HEK293 (cell line): Measurements from ENCODE around the gene ZNF608.
A peak's percentile ranks its signal among the peaks of the same experiment; 100 is the strongest.

Source experiments
- CTCF ChIA-PET: fragments of 350-600 bp; formaldehyde crosslinking; extraction: SDS; loops from one replicate; lab custom pipeline; 2021; ENCODE audit warnings: antibody characterized with exemption; lab: Yijun Ruan, JAX
- POLR2A ChIA-PET: fragments of 300-600 bp; formaldehyde crosslinking; extraction: SDS; loops from one replicate; lab custom pipeline; 2020; ENCODE audit warnings: antibody characterized with exemption, inconsistent platforms; lab: Yijun Ruan, JAX
- H3K27ac ChIP-seq: fragments of 200-500 bp; sonication (Bioruptor generic); 2 replicates; pipeline ENCODE4 v1.5.1; 2014; ENCODE audit warnings: low read depth, low read length, control low read depth, inconsistent platforms; ENCODE audit errors: extremely low read depth
- H3K36me3 ChIP-seq, 2 experiments: fragments of 200-500 bp in 1 of 2; sonication (Bioruptor generic) in 1 of 2; 1 replicate in 1 of 2; 2 replicates in 1 of 2; pipeline ENCODE4 v1.5.1; 2014 to 2017; ENCODE audit warnings: inconsistent platforms in 2 of 2, low read length in 2 of 2; ENCODE audit not compliant: control insufficient read depth in 2 of 2, insufficient read depth in 1 of 2
- H3K4me1 ChIP-seq: fragments of 200-500 bp; sonication (Bioruptor generic); 2 replicates; pipeline ENCODE4 v1.5.1; 2014; ENCODE audit warnings: mild to moderate bottlenecking, low read length, inconsistent platforms; ENCODE audit not compliant: control insufficient read depth, insufficient read depth
- H3K4me3 ChIP-seq: 2 replicates; pipeline ENCODE4 v1.5.1; 2011; ENCODE audit warnings: low read depth, mild to moderate bottlenecking, control low read depth, low read length, moderate library complexity
- H3K9me3 ChIP-seq: fragments of 200-500 bp; sonication (Bioruptor generic); 2 replicates; pipeline ENCODE4 v1.5.1; 2014; ENCODE audit warnings: low read depth, low read length, inconsistent platforms; ENCODE audit not compliant: control insufficient read depth, insufficient read depth
- EGR2 ChIP-seq: fragments of 450-650 bp; formaldehyde crosslinking; IDR thresholded peaks from 2 replicates; pipeline ENCODE4 v1.5.1; 2016; ENCODE audit warnings: low read depth, missing biosample characterization, missing genetic modification characterization
- ELK4 ChIP-seq: IDR thresholded peaks from 2 replicates; pipeline ENCODE4 v1.6.1; 2011; ENCODE audit warnings: mild to moderate bottlenecking, low read depth, low read length, borderline replicate concordance
- IKZF3 ChIP-seq: fragments of 450-650 bp; IDR thresholded peaks from 2 replicates; pipeline ENCODE4 v1.5.0; 2018; ENCODE audit warnings: missing biosample characterization, mild to moderate bottlenecking, missing genetic modification characterization, moderate library complexity
- KLF17 ChIP-seq: fragments of 450-650 bp; formaldehyde crosslinking; IDR thresholded peaks from 2 replicates; pipeline ENCODE4 v1.5.1; 2016; ENCODE audit warnings: missing biosample characterization, missing genetic modification characterization
- OSR2 ChIP-seq: fragments of 450-650 bp; formaldehyde crosslinking; IDR thresholded peaks from 2 replicates; pipeline ENCODE4 v1.5.1; 2016; ENCODE audit warnings: missing biosample characterization, missing genetic modification characterization
- PBX3 ChIP-seq: sonication (generic); formaldehyde crosslinking; IDR thresholded peaks from 2 replicates; pipeline ENCODE4 v1.8.1; 2022; ENCODE audit warnings: mild to moderate bottlenecking, moderate library complexity, missing genetic modification reagents
- PRDM10 ChIP-seq: fragments of 450-650 bp; formaldehyde crosslinking; IDR thresholded peaks from 2 replicates; pipeline ENCODE4 v1.5.1; 2016; ENCODE audit warnings: missing biosample characterization, missing genetic modification characterization
- PRDM6 ChIP-seq: fragments of 450-650 bp; formaldehyde crosslinking; IDR thresholded peaks from 2 replicates; pipeline ENCODE4 v1.5.1; 2017; ENCODE audit warnings: missing biosample characterization, missing genetic modification characterization
- ZBTB21 ChIP-seq: fragments of 450-650 bp; formaldehyde crosslinking; IDR thresholded peaks from 2 replicates; pipeline ENCODE4 v1.5.1; 2017; ENCODE audit warnings: missing biosample characterization, missing genetic modification characterization
- ZBTB26 ChIP-seq: fragments of 450-650 bp; formaldehyde crosslinking; optimal IDR thresholded peaks from 2 replicates; pipeline ENCODE3; 2016; ENCODE audit warnings: missing biosample characterization, mild to moderate bottlenecking, missing genetic modification characterization
- ZFP37 ChIP-seq: fragments of 450-650 bp; formaldehyde crosslinking; IDR thresholded peaks from 2 replicates; pipeline ENCODE4 v1.5.1; 2016; ENCODE audit warnings: missing biosample characterization, missing genetic modification characterization
- ZFP69B ChIP-seq: fragments of 450-650 bp; formaldehyde crosslinking; IDR thresholded peaks from 2 replicates; pipeline ENCODE4 v1.5.1; 2016; ENCODE audit warnings: missing biosample characterization, missing genetic modification characterization
- ZNF175 ChIP-seq: fragments of 450-650 bp; formaldehyde crosslinking; IDR thresholded peaks from 2 replicates; pipeline ENCODE4 v1.5.1; 2016; ENCODE audit warnings: missing biosample characterization, missing genetic modification characterization
- ZNF350 ChIP-seq: fragments of 450-650 bp; formaldehyde crosslinking; IDR thresholded peaks from 2 replicates; pipeline ENCODE4 v1.5.0; 2017; ENCODE audit warnings: missing biosample characterization, mild to moderate bottlenecking, missing genetic modification characterization
- ZNF366 ChIP-seq: fragments of 450-650 bp; formaldehyde crosslinking; conservative IDR thresholded peaks from 2 replicates; pipeline ENCODE4 v1.5.1; 2016; ENCODE audit warnings: missing biosample characterization, missing genetic modification characterization
- ZNF596 ChIP-seq: fragments of 450-650 bp; IDR thresholded peaks from 2 replicates; pipeline ENCODE4 v1.5.0; 2018; ENCODE audit warnings: missing biosample characterization, mild to moderate bottlenecking, missing genetic modification characterization, moderate library complexity
- ZNF600 ChIP-seq: fragments of 450-650 bp; formaldehyde crosslinking; IDR thresholded peaks from 2 replicates; pipeline ENCODE4 v1.5.1; 2016; ENCODE audit warnings: missing biosample characterization, missing genetic modification characterization
- ZNF629 ChIP-seq: fragments of 450-650 bp; formaldehyde crosslinking; IDR thresholded peaks from 2 replicates; pipeline ENCODE4 v1.5.1; 2017; ENCODE audit warnings: missing biosample characterization, missing genetic modification characterization
- ZNF654 ChIP-seq: fragments of 450-650 bp; formaldehyde crosslinking; IDR thresholded peaks from 2 replicates; pipeline ENCODE4 v1.5.1; 2016; ENCODE audit warnings: low read depth, missing biosample characterization, missing genetic modification characterization
- ZNF704 ChIP-seq: fragments of 450-650 bp; formaldehyde crosslinking; IDR thresholded peaks from 2 replicates; pipeline ENCODE4 v1.5.1; 2016; ENCODE audit warnings: missing biosample characterization, missing genetic modification characterization

ZNF608 gene

GRCh38 chr5:124745007-124745927, 1.2 kb downstream of the ZNF608 start:
- Histone ChIP-seq H3K9me3 (no peaks in the 10 kb centered on the region), H3K27ac (peak overlapping the region; percentile 99), H3K4me3 (peak overlapping the region; percentile 82), H3K4me1 (peaks cover 27% of the 10 kb centered on the region), H3K36me3 (no peaks in the 10 kb centered on the region)
- CTCF ChIA-PET = interaction anchor here (0.6 to 1.3 kb wide), 4 partner anchors 84 to 1092 kb away, joined by 3 to 5 read pairs (median 4); no protein-coding TSS in a partner anchor
- TF ChIP-seq PRDM10 (tag by site-specific recombination) (peak; percentile 50; the same call in 1 of the 2 replicates), EGR2 (tag by site-specific recombination) (no peak), IKZF3 (tag by site-specific recombination) (0 out of 2 replicates have a peak, but pooled peaks have one; percentile 36), KLF17 (tag by site-specific recombination) (peak; percentile 34; the same call in 1 of the 2 replicates), OSR2 (tag by site-specific recombination) (peak; percentile 36), ZNF596 (tag by site-specific recombination) (no peak), ELK4 (no peak), ZNF366 (tag by site-specific recombination) (0 out of 2 replicates have a peak, but pooled peaks have one; percentile 28), PRDM6 (tag by site-specific recombination) (peak; percentile 86), ZNF600 (tag by site-specific recombination) (0 out of 2 replicates have a peak, but pooled peaks have one; percentile 25)
- POLR2A ChIA-PET = no interaction called here

GRCh38 chr5:124744170-124744971, 2.1 kb downstream of the ZNF608 start:
- Histone ChIP-seq H3K4me3 (peak overlapping the region; percentile 82), H3K36me3 (no peaks in the 10 kb centered on the region), H3K27ac (peak overlapping the region; percentile 99), H3K4me1 (peaks cover 27% of the 10 kb centered on the region), H3K9me3 (no peaks in the 10 kb centered on the region)
- POLR2A ChIA-PET = no interaction called here
- CTCF ChIA-PET = interaction anchor here (1.3 kb wide), 1 partner anchor 87 kb away, joined by 5 read pairs; no protein-coding TSS in a partner anchor
- TF ChIP-seq ZNF175 (tag by site-specific recombination) = no peak
- TF ChIP-seq ZBTB26 (tag by site-specific recombination) = no peak
- TF ChIP-seq ZBTB21 (tag by site-specific recombination) = no peak
- peak; percentile 75; the same call in 1 of the 2 replicates for TF ChIP-seq ZFP37 (tag by site-specific recombination)
- no peak for TF ChIP-seq ZNF654 (tag by site-specific recombination)
- no peak; the same call in 1 of the 2 replicates for TF ChIP-seq ZNF629 (tag by site-specific recombination)
- no peak for TF ChIP-seq ZFP69B (tag by site-specific recombination)
- TF ChIP-seq PBX3 (CRISPR knock-in tag) = no peak
- TF ChIP-seq ZNF350 (tag by site-specific recombination) = no peak
- no peak for TF ChIP-seq ZNF704 (tag by site-specific recombination)
